Kidney epithelial cell (primary cell): ENCODE results near the gene OXCT1. TPM values are rescaled to one million over a fixed set of nuclear protein-coding genes. Genes with fewer than 3 reads are reported as not detected.

Source experiments
- DNase-seq: peaks from one replicate; pipeline ENCODE4 v3.0.0-alpha.2; 2010; ENCODE audit warnings: low read depth
- H3K27me3 ChIP-seq: 2 replicates; pipeline ENCODE4 v1.6.0; 2011; ENCODE audit warnings: low read length; ENCODE audit not compliant: control insufficient read depth, insufficient read depth
- H3K36me3 ChIP-seq: 2 replicates; pipeline ENCODE4 v1.5.1; 2011; ENCODE audit warnings: low read length; ENCODE audit not compliant: control insufficient read depth, insufficient read depth
- H3K4me3 ChIP-seq: 2 replicates; pipeline ENCODE4 v1.5.1; 2011; ENCODE audit warnings: low read depth, mild to moderate bottlenecking, control low read depth, low read length
- CTCF ChIP-seq: IDR thresholded peaks from 2 replicates; pipeline ENCODE4 v1.5.1; 2011; ENCODE audit warnings: mild to moderate bottlenecking, moderate library complexity, low read length, control low read depth, inconsistent platforms; ENCODE audit not compliant: insufficient read depth, poor library complexity, severe bottlenecking
- total RNA-seq: library from RNA; depleted of rRNA; stranded (reverse); fragments of >200 nt; gene quantifications from 2 replicates; pipeline ENCODE4 v1.2.3, GENCODE V29; 2015

Gene OXCT1
- total RNA-seq, 1 donor from 2014 or later = 21.0 TPM

GRCh38 chr5:41883936-41884335 lies 13.7 kb upstream of the OXCT1 start:
- no peak for TF ChIP-seq CTCF
- DNase-seq = no peak
- Histone ChIP-seq H3K27me3 (no peaks in the 10 kb centered on the region), H3K36me3 (no peaks in the 10 kb centered on the region), H3K4me3 (no peak overlapping the region)

GRCh38 chr5:41883243-41883642 lies 13.0 kb upstream of the OXCT1 start:
- Histone ChIP-seq H3K27me3 (no peaks in the 10 kb centered on the region), H3K4me3 (no peak overlapping the region), H3K36me3 (no peaks in the 10 kb centered on the region)
- DNase-seq = no peak
- TF ChIP-seq CTCF = no peak

DNA sequence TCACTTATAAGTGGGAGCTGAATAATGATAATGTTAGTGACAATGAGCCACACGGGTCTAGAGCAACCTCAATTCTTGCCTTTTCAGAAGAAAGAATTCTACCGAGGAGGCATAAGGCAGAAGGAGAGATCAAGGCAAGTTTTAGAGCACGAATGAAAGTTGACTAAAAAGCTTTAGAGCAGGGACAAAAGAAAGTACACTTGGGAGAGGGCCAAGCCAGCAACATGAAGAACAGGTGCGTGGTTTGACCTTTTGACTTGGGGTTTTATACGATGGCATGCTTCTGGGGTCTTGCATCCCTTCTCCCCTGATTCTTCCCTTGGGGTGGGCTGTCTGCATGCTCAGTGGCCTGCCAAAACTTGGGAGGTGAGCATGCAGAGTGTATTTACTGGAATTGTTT lies 12.5 kb upstream of the OXCT1 start:
- no peak for DNase-seq
- Histone ChIP-seq H3K4me3 (no peak overlapping the region), H3K27me3 (no peaks in the 10 kb centered on the region), H3K36me3 (no peaks in the 10 kb centered on the region)
- TF ChIP-seq CTCF = no peak

DNA sequence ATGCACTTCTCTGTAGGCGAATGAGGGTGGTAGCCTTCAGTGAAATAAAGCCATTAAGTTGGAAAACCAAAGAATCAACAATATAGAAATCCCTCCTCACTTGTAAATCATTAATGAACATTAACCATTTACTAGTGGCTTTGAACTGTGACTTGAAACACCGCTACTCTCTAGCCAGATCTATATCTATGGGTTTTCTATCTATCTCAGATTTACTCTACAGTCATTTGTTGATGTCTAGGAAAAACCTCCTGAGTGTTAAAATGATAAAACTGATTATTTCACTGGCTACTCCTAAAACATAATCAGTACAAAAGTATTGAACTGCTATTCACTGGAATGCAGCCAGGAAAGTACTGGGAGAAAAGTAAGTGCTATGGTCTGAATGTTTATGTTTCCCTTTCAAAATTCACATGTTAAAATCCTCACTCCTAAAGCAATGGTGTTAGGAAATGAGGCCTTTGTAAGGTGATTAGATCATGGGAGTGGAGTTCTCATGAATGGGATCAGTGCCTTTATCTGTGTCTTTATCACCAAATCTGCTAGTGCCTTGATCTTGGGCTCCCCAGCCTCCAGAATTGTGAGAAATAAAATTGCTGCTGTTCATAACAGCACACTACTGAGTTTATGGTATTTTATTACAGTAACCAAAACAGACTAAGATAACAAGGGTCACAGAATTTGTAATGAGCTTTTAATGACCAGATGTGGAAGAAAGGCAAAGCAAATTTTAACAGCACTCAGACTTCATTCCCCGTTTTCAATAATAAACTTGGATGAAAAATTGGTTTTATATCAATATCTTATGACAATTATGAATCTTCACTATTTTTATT lies 8.6 kb upstream of the OXCT1 start:
- DNase-seq = no peak
- H3K36me3 ChIP-seq = no peaks in the 10 kb centered on the region
- no peaks in the 10 kb centered on the region for H3K27me3 ChIP-seq
- TF ChIP-seq CTCF = no peak
- H3K4me3 ChIP-seq = no peak overlapping the region

DNA sequence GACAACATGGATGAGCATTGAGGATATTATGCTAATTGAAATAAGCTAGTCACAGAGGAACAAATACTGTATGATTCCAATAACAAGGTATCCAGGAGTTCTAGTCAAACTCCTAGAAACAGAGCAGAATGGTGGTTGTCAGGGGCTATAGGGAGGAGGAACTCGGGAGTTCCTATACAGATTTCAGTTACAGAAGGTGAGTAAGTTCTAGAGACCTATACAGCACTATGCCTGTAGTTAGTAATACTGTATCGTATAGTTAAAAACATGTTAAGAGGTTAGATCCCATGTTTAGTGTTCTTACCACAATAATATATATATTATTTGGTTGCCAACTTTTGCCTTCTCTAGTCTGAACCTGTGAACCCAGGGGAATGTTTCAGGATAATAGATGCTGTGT lies 7.9 kb upstream of the OXCT1 start:
- H3K36me3 ChIP-seq = no peaks in the 10 kb centered on the region
- no peak for TF ChIP-seq CTCF
- H3K27me3 ChIP-seq = no peaks in the 10 kb centered on the region
- DNase-seq = no peak
- no peak overlapping the region for H3K4me3 ChIP-seq

DNA sequence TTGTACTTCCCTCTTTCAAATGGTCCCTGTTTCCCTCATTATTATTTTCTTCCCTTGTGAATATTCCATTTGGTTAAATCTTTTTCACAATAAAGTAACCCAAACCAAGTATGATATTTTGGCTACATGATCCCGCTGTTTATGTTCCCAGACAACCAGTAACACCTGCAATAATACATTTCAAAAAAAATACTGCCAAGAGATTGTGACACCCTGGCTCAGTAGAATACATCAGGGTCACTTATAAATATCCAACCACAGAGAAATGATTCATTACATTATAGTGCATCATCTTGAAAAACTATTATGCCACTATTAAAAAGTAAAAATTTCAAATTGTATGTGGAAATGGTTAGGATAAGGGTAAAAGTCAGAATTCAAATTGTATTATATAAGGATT lies 7.2 kb upstream of the OXCT1 start:
- TF ChIP-seq CTCF = no peak
- Histone ChIP-seq H3K4me3 (no peak overlapping the region), H3K27me3 (no peaks in the 10 kb centered on the region), H3K36me3 (no peaks in the 10 kb centered on the region)
- DNase-seq = no peak
